Measurements from ENCODE around the gene PIK3CA.

GRCh38 chr3:179184826-179185225 is 36.7 kb downstream of the PIK3CA start:
- TF ChIP-seq EZH2phosphoT487 (IDR thresholded peaks at IDR 0.05; ENCODE audit: low read length) (no peak), CTCF (IDR thresholded peaks at IDR 0.05; ENCODE audit: low read length) (no peak)
